Limb (tissue), 2 donors: ENCODE results near the gene DEXI.
"Not testable (repeated sequence)": the region's sequence is repeated elsewhere in the genome, so short reads cannot be mapped to it uniquely, and the experiment has no call there.

Experiments
- DNase-seq, 2 donors: peaks; one replicate each; pipeline ENCODE4 v3.0.0-alpha.2; 2016; ENCODE audit errors: extremely low spot score in 2 of 2

Gene DEXI

GRCh38 chr16:10941935-10942351 is 325 bp downstream of the DEXI start:
- peak in 1 of 2 donors; percentile 50 for DNase-seq

- peak in 1 of 2 donors; percentile 57 for DNase-seq
Measured at GRCh38 chr16:10941127-10941933, 938 bp downstream of the DEXI start.

GRCh38 chr16:10940501-10941079 is 1.7 kb downstream of the DEXI start:
- no peak for DNase-seq

- no peak for DNase-seq
Measured at GRCh38 chr16:10939649-10940234, 2.5 kb downstream of the DEXI start.

GRCh38 chr16:10938796-10939648 is 3.2 kb downstream of the DEXI start:
- no peak for DNase-seq

- no peak for DNase-seq
Measured at GRCh38 chr16:10938321-10938720, 3.9 kb downstream of the DEXI start.

- no peak for DNase-seq
Measured at GRCh38 chr16:10937068-10937859, 5.0 kb downstream of the DEXI start.

GRCh38 chr16:10936272-10936984 is 5.8 kb downstream of the DEXI start:
- DNase-seq = no peak

GRCh38 chr16:10935226-10935915 is 6.9 kb downstream of the DEXI start:
- DNase-seq = no peak

GRCh38 chr16:10934325-10935107 is 7.8 kb downstream of the DEXI start:
- DNase-seq = no peak

GRCh38 chr16:10933865-10934264 is 8.4 kb downstream of the DEXI start:
- no peak for DNase-seq

GRCh38 chr16:10932959-10933710 is 9.1 kb downstream of the DEXI start:
- DNase-seq = no peak

- no peak for DNase-seq
Measured at GRCh38 chr16:10931977-10932632, 10.2 kb downstream of the DEXI start.

GRCh38 chr16:10931134-10931533 is 11.1 kb downstream of the DEXI start:
- DNase-seq = no peak

- DNase-seq = no peak
Measured at GRCh38 chr16:10930755-10931093, 11.5 kb downstream of the DEXI start.

- no peak for DNase-seq
Measured at GRCh38 chr16:10929853-10930754, 12.2 kb downstream of the DEXI start.

GRCh38 chr16:10929097-10929496 is 13.2 kb downstream of the DEXI start:
- not testable (repeated sequence) for DNase-seq
